Measurements from ENCODE around the gene PXDN.

DNA sequence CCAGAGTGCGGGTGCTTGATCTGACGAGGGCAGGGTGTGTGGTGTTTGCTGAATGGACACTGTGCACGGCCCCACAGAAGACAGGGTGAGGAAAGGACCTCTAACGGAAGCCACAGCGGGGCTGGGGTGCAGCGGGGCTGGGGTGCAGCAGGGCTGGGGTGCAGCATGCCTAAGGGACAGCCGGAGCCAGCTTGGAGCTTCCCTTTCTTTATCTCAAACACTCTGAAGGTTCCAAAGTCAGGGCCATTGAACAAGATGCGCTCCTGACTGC lies 35.0 kb downstream of the PXDN start:
- TF ChIP-seq, protein P1, sequence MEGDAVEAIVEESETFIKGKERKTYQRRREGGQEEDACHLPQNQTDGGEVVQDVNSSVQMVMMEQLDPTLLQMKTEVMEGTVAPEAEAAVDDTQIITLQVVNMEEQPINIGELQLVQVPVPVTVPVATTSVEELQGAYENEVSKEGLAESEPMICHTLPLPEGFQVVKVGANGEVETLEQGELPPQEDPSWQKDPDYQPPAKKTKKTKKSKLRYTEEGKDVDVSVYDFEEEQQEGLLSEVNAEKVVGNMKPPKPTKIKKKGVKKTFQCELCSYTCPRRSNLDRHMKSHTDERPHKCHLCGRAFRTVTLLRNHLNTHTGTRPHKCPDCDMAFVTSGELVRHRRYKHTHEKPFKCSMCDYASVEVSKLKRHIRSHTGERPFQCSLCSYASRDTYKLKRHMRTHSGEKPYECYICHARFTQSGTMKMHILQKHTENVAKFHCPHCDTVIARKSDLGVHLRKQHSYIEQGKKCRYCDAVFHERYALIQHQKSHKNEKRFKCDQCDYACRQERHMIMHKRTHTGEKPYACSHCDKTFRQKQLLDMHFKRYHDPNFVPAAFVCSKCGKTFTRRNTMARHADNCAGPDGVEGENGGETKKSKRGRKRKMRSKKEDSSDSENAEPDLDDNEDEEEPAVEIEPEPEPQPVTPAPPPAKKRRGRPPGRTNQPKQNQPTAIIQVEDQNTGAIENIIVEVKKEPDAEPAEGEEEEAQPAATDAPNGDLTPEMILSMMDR (IDR thresholded peaks at IDR 0.05) = no peak
- TF ChIP-seq POLR2A (IDR thresholded peaks at IDR 0.05) = no peak

Data from esophagus squamous epithelium (tissue), 4 donors.